Breast epithelium (tissue), 4 donors: Measurements from ENCODE around the gene COL9A2. TPM values are rescaled to one million over a fixed set of nuclear protein-coding genes. Genes with fewer than 3 reads are reported as not detected.

ENCODE experiments used
- DNase-seq, 2 donors: peaks; one replicate each; pipeline ENCODE4 v3.0.0-alpha.2; 2019; ENCODE audit warnings: low spot score in 2 of 2
- H3K27ac ChIP-seq, 2 donors: fragments of 200-600 bp; sonication (generic) in 1 of 2; one replicate each; pipeline ENCODE4 v1.5.1; 2016 to 2019; ENCODE audit warnings: mild to moderate bottlenecking in 1 of 2
- H3K27me3 ChIP-seq, 2 donors: fragments of 200-600 bp; sonication (generic) in 1 of 2; one replicate each; pipeline versions ENCODE4 v1.5.1 to v1.6.0; 2017 to 2019; ENCODE audit warnings: control low read depth in 1 of 2, mild to moderate bottlenecking in 1 of 2
- H3K36me3 ChIP-seq: fragments of 200-600 bp; one replicate; pipeline ENCODE4 v1.5.1; 2019
- H3K4me1 ChIP-seq, 2 donors: fragments of 200-600 bp; sonication (generic); one replicate each; pipeline ENCODE4 v1.5.1; 2016 to 2019; ENCODE audit warnings: control low read depth in 1 of 2
- H3K4me3 ChIP-seq, 3 donors: fragments of 200-600 bp; sonication (generic); 1 replicate in 2 of 3; 2 replicates in 1 of 3; pipeline ENCODE4 v1.5.1; 2016 to 2019; ENCODE audit warnings: mild to moderate bottlenecking in 3 of 3, moderate library complexity in 2 of 3
- H3K9me3 ChIP-seq, 2 donors: fragments of 200-600 bp; sonication (generic) in 1 of 2; one replicate each; pipeline ENCODE4 v1.5.1; 2016 to 2019; ENCODE audit warnings: control low read depth in 1 of 2
- POLR2A ChIP-seq: fragments of 450-650 bp; IDR thresholded peaks from one replicate; pipeline ENCODE4 v1.6.1; 2016; ENCODE audit warnings: antibody characterized with exemption, mild to moderate bottlenecking, moderate library complexity
- POLR2AphosphoS5 ChIP-seq, 3 donors: sonication (generic); formaldehyde crosslinking; IDR thresholded peaks; one replicate each; pipeline ENCODE4 v1.6.1; 2017; ENCODE audit warnings: antibody characterized with exemption in 3 of 3
- intact Hi-C: fragments of 100-400 bp; cut with DNase I; formaldehyde crosslinking; loops from one replicate; pipeline ENCODE4 v1.15.1; 2023; ENCODE audit warnings: low total_unique reads
- total RNA-seq, 3 donors: library from RNA; depleted of rRNA; stranded (reverse); fragments of >200 nt; gene quantifications; one replicate each; pipeline ENCODE4 v1.1.0, GENCODE V29; 2016
- TF ChIP-seq, protein P1 (sequence below), 3 donors: fragments of 450-650 bp; IDR thresholded peaks; one replicate each; pipeline ENCODE4 v1.5.1; 2016 to 2017; ENCODE audit warnings: antibody characterized with exemption in 3 of 3, mild to moderate bottlenecking in 3 of 3, moderate library complexity in 3 of 3

Gene COL9A2
- total RNA-seq, 3 donors from 2014 or later = 1.4 to 22.0 (median 11.4) TPM

DNA sequence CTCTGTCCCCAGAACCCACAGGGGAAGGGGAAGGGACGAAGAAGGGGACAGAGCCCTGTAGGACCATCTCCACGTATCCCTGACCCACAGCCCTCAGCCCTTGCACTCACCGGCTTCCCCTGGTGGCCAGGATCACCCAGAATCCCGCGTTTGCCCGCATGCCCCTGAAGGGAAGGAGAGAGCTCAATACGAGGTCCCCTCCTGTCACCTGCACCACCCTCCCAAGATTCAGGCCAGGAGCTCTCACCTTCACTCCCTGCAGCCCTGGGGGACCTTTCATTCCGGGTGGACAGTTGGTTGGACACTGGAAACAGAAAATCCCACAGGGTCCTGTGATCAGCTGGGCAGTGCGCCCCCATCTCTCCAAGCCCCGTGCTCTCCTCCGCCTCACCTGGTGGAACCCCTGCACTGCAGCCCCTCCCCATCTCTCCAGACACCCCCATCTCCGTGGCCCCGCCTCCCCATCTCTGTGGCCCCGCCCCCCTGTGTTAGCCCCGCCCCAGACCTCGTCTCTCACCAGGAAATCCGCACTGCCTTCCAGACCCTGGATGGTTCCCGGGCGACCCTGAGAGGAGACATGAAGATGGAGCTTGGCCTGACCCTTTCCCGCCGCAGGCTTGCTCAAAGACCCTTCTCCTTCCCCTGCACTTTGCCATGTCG is 6.0 kb downstream of the COL9A2 start:
- Histone ChIP-seq H3K4me3 (no peak overlapping the region), H3K4me1 (peaks cover 4 to 5% of the 10 kb centered on the region in 2 donors), H3K27me3 (no peaks in the 10 kb centered on the region), H3K9me3 (no peaks in the 10 kb centered on the region), H3K27ac (no peak overlapping the region), H3K36me3 (no peaks in the 10 kb centered on the region)
- no peak for DNase-seq
- TF ChIP-seq, protein P1, sequence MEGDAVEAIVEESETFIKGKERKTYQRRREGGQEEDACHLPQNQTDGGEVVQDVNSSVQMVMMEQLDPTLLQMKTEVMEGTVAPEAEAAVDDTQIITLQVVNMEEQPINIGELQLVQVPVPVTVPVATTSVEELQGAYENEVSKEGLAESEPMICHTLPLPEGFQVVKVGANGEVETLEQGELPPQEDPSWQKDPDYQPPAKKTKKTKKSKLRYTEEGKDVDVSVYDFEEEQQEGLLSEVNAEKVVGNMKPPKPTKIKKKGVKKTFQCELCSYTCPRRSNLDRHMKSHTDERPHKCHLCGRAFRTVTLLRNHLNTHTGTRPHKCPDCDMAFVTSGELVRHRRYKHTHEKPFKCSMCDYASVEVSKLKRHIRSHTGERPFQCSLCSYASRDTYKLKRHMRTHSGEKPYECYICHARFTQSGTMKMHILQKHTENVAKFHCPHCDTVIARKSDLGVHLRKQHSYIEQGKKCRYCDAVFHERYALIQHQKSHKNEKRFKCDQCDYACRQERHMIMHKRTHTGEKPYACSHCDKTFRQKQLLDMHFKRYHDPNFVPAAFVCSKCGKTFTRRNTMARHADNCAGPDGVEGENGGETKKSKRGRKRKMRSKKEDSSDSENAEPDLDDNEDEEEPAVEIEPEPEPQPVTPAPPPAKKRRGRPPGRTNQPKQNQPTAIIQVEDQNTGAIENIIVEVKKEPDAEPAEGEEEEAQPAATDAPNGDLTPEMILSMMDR (IDR thresholded peaks at IDR 0.05) = no peak
- no peak for TF ChIP-seq POLR2AphosphoS5 (IDR thresholded peaks at IDR 0.05)
- no peak for TF ChIP-seq POLR2A
- intact Hi-C loops = no loop called here

DNA sequence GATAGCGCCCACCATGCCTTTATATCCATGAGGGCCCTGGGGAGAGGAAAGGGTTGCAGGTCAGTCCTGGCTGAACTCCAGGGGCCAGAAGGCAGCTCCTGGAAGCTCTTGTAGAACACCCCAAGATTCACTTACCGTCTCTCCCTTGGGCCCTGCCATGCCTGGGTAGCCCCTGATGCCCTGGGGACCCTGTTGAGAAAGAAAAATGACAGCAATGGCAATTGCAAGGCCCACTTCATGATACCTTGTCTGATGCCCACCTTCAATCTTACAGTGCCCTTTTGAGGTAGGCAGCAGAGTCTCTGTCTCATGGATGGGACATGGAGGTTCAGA is 7.0 kb downstream of the COL9A2 start:
- TF ChIP-seq, protein P1 (IDR thresholded peaks at IDR 0.05) = no peak
- TF ChIP-seq POLR2AphosphoS5 (IDR thresholded peaks at IDR 0.05) (no peak), POLR2A (no peak)
- Histone ChIP-seq H3K4me3 (no peak overlapping the region), H3K27ac (no peak overlapping the region), H3K9me3 (no peaks in the 10 kb centered on the region), H3K36me3 (no peaks in the 10 kb centered on the region), H3K4me1 (peaks cover 0 to 4% of the 10 kb centered on the region in 2 donors), H3K27me3 (no peaks in the 10 kb centered on the region)
- DNase-seq = no peak
- intact Hi-C loops = no loop called here

DNA sequence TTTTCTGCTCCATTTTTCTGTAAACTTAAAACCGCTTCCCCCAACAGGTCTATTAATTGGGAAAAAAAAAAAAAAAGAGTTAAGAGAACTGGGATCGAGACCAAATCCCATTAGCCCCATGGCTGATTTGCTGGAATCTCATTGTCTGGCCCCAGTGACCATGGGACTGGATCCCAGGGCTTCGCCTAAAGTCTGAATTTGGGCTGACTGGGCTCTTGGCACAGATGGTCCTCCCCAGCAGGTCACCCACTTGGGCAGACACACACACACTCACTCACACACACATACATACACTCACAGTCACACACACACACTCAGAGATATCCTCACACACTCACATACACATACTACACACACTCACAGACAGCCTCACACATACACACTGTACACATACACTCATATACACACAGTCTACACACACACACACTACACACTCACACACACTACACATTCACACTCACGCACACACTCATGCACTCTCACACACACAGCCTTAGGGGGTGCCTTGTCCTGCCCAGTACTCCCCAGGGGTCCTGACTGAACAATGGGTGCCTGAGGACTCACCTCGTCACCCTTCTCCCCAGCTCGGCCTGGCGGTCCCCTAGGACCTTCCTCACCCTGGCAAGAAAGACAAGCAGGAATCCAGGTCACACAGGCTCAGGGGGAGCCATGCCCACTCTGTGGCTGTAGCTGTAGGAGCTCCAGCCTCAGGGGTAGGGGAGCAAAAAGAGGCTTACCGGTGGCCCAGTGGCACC is 7.5 kb downstream of the COL9A2 start:
- H3K27ac ChIP-seq = no peak overlapping the region
- DNase-seq = no peak
- no peaks in the 10 kb centered on the region for H3K36me3 ChIP-seq
- H3K4me1 ChIP-seq = no peaks in the 10 kb centered on the region
- no peak overlapping the region for H3K4me3 ChIP-seq
- H3K9me3 ChIP-seq = no peaks in the 10 kb centered on the region
- H3K27me3 ChIP-seq = no peaks in the 10 kb centered on the region
- intact Hi-C loops = no loop called here
- TF ChIP-seq, protein P1 (IDR thresholded peaks at IDR 0.05) = no peak
- TF ChIP-seq POLR2AphosphoS5 (IDR thresholded peaks at IDR 0.05) = no peak
- no peak for TF ChIP-seq POLR2A

DNA sequence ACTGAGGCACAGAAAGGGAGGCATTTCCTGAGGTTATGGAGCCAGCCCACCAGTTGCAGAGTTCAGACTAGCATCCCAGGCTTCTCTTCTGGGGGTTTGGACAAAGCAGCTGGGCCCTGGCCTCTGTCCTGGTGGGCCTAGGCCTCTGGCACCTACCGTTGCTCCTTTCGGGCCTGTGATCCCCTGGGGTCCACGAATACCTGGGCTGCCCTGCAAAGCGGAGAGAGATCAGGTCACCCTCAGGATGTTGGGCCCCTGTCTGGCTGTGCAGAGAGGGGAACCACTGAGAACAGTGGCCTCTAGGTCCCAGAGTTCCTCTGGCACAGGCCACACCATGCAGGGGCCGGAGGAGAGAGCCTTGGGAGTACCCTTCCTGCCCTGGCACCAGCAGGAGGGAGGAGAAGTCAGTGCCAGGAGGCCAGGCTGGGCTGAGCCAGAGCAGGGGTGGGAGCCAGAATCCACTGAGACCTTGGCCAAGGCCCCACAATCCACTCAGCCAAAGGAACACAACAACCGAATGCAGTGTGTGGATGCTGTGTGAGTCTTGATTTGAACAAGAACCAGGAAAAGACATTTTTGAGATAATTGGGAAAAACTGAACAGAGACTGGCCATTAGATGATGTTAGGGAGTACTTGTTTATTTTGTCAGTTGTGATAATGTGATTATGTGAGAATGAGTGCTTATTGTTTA is 8.9 kb downstream of the COL9A2 start:
- no peak overlapping the region for H3K27ac ChIP-seq
- DNase-seq = no peak

More for the DNA sequence above, 8.9 kb downstream of the COL9A2 start:
- intact Hi-C loops = no loop called here
- H3K4me3 ChIP-seq = no peak overlapping the region
- H3K9me3 ChIP-seq = no peaks in the 10 kb centered on the region
- no peaks in the 10 kb centered on the region for H3K4me1 ChIP-seq
- H3K27me3 ChIP-seq = no peaks in the 10 kb centered on the region
- H3K36me3 ChIP-seq = no peaks in the 10 kb centered on the region
- TF ChIP-seq POLR2AphosphoS5 (IDR thresholded peaks at IDR 0.05) = no peak
- no peak for TF ChIP-seq POLR2A
- TF ChIP-seq, protein P1 (IDR thresholded peaks at IDR 0.05) = no peak
